Central memory CD4-positive, alpha-beta T cell (primary cell): ENCODE measurements around the gene COA6.

Experiments
- DNase-seq: peaks from one replicate; pipeline ENCODE4 v3.0.0; 2022
- total RNA-seq, 3 experiments: gene quantifications; one replicate each; lab custom pipeline; 2026; lab: John Stamatoyannopoulos, UW

The COA6 gene, protein sequence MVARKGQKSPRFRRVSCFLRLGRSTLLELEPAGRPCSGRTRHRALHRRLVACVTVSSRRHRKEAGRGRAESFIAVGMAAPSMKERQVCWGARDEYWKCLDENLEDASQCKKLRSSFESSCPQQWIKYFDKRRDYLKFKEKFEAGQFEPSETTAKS
- total RNA-seq: 7.5 to 53.4 (median 24.9) reads per million in 3 experiments

DNA sequence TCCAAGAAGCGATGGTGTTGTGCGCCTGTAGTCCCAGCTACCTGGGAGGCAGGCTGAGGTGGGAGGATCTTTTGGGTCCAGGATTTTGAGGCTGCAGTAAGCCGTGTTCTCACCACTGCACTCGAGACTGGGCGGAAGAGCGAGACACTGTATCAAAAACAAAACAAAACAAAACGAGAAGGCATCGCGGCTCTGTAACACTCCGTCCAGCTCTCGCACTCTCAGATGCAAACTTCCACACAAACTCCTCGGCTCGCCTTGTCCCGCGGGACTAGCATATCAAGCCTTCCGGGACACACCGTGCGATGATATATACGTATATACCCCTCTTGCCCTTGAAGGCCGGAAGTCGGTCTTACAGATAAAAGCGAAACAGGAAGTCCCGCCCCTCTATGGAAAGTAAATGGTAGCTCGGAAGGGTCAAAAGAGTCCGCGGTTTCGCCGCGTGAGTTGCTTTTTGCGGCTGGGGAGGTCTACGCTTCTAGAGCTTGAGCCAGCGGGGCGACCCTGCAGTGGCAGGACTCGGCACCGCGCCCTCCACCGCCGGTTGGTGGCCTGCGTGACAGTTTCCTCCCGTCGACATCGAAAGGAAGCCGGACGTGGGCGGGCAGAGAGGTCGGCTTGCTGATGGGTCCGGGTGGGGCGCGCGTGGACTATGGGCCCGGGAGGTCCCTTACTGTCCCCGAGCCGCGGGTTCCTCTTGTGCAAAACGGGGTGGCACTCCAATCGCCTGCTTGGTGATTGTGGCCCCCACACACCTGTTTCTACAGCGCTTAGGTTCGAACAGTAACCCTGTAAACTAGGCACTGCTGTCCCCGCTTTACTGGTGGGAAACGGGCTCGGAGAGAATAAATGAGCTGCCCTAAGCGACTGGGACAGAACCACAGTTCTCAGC, at the start of gene COA6:
Gene COA6 (plus strand): TSS at position 393 of the 895 bp plus-strand sequence. CDS start 11 bp downstream, at position 404.
- peak; percentile 89 for DNase-seq

DNA sequence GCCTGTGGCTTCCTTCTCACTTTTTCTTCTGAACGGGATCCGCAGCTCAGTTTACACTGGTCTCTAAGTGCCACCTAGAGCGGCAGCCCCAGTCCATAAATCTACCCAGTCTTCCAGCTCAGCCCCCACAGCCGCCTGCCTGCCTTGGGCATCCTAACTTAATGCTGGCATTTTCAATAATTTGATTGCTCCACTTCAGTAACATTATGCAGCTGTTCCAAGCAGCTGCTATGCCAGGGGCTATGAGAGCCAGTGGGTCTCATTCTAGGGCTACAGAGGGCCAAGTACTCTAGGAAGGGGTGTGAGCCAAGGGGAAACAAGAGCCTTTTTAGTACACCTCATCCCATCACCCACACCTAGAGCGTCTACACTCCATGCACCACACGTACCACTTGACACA, 48.4 kb upstream of the COA6 start:
- no peak for DNase-seq

DNA sequence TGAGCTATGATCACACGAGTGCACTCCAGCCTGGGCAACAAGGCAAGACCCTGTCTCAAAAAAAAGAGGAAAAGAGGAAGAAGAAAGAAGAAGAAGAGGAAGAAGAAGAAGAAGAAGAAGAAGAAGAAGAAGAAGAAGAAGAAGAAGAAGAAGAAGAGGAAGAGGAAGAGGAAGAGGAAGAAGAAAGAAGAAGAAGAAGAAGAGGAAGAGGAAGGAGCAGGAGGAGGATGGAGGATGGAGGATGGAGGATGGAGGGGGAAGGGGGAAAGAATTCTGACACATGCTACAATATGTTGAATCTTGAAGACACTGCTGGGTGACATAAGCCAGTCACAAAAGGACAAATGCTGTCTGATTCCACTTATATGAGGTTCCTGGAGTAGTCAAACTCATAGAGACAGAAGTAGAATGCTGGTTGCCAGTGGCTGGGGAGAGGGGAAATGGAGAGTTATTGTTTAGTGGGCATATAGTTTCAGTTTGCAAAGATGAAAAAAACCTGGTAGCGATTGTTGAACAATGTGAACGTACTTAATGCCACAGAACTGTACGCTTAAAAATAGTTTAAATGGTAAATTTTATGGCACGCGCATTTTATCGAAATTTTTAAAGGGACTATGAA, 47.3 kb upstream of the COA6 start:
- no peak for DNase-seq

DNA sequence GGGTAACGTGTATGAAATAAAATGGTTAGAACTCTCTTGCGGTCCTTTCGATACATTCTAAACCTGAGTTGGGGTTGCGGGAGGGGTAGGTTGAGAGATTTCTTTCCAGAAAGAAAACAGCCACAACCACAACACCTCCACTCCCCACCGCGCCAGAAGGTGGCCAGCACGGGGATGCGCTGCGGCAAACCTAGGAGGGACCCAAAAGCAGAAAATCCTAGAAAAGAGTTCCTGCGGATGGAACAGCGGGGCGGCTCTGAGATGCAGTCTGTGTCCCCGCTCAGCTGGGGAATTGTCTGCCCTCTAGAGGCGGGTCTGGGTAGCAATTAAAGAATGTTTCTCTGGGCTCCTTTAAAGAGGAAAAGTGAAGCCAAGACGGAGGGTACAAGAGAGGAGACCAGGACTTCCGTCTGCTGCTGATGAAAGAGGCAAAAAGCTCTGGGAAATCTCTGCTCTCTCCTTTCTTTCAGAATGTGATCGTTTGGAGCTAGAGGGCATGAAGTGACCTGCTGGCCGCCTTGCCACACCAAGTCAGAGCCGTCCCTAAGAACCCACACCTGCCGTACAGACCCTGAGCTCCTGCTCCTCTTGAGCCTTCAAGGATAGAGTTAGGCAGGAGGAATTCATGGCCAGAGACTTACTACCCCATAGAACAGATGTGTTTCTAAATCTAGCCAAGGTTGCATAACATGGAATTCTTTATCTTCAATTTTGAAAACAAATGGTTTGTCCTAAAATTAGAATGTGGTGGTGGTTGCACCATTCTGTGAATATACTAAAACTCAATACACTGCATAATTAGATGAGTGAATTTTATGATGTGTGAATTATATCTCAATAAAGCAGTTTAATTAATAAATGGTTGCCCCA, 46.5 kb upstream of the COA6 start:
- DNase-seq: peak; percentile 51

DNA sequence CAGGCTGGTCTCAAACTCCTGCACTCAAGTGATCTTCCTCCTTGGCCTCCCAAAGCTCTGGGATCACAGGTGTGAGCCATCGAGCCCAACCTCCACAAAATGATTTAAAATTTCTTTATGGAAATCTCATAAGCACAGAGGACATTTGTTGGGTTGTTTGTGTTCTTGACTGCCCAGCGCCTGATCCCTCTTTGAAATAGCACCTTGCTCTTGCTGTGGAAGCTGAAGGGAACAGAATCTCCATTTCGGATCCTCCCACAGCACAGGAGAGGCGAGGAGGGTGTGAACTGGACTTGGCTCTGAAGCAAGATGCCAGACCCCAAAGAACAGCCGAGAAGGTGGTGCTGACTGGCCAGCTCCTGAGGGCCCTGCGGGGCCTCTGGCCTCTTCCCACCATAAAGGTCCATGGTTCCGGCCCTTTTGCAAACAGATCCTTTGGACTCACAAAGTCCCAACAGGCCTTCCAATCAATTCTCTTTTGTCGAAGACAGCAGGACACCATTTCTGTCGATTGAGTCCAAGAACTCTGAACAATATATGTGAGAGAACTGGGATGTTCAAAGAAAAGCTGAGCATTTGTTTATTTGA, 45.6 kb upstream of the COA6 start:
- DNase-seq: no peak

DNA sequence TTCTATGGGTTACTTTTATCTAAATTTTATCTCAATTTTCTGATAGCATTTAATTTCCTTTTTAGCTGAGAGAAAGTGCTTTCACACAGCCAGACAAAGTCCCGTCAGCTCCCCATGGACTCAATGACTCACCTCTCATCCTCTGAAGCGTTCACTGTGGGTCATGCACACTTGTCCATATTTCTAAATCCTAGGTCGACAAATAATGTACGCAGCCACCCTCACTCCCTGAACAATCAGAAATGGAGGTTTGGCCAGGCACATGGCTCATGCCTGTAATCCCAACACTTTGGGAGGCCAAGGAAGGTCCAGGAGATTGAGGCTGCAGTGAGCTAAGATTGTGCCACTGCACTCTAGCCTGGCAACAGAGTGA, 42.4 kb upstream of the COA6 start:
- no peak for DNase-seq

DNA sequence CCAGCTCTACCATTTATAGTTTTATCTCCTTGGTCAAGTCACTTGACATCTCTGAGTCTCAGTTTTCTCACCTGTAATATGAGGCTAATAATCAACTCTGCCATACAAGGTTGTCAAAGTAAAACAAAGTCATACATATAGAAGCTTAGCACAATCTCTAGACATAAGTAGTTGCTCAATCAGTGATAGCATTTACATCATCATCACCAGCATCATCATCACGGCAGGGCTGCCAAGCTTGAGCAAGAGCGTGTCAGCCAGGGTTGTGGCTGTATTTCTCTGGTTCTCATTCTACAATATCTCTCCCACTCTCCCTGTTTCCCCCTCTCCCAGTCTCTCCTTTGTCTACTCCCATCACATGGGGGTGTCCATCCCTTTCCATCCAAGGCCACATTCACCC, 41.7 kb upstream of the COA6 start:
- no peak for DNase-seq

DNA sequence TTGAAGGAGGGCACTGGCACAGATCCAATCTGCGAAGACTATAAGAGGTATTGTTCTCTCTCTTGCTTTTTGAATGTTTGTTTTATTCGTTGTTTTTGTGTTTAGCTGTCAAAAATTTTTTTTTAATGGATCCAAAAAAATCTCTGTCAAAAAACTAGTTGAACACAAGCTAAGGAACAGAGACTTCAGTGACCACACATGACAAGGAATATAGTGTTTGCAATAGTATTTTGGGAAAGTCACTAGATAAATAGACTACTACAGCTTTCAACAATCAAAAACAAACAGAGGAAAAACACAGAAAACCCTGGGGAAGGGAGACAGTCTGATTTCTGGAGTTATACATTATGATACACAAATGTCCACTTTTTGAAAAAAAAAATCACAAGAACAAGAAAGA, 36.9 kb upstream of the COA6 start:
- no peak for DNase-seq

DNA sequence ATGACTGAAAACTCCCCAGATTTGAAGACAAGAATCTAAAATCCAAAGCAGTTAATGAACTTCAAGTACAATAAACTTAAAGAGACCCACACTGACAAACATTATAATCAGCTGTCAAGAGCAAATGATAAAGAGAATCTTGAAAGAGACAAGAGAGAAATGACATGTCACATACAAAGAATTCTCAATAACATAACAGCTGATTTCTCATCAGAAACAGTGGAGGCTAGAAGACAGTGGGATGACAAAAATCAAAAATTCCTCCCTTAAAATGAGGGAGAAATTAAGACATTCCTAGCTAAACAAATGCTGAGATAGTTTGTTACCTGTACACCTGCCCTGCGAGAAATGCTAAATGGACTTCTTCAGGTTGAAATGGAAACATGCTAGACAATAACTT, 36.0 kb upstream of the COA6 start:
- DNase-seq: no peak

DNA sequence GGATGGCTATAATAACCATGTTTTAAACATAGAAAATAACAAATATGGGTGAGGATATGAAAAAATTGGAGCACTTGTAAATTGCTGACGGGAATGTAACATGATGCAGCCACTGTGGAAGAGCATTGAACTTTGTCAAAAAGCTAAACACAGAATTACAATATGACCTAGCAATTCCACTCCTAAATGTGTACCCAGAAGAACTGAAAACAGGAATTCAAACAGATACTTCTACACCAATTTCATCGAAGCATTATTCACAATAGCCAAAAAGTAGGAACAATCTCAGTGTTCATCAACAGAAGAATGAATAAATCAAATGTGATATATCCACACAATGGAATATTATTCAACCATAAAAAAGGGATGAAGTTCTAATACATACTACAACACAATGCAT, 32.7 kb upstream of the COA6 start:
- DNase-seq: no peak

DNA sequence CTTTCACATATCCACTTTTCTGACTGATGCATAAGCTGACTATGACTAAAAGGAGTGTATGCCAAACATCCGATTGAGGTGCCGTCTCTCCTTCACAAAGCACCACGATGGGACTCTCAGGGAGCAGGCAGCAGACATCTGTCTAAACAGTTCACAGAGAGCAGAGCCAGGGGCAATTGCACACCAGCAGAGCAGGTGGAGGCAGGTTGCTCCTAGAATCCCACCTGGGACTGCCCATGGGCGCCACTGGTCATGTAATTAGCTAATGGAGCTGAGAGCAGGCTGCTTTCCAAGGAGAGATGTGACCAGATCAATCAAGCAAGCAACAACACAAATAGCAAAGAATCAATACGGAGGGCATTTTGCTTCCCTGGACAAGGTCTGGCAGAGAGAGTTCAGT, 30.5 kb upstream of the COA6 start:
- no peak for DNase-seq

DNA sequence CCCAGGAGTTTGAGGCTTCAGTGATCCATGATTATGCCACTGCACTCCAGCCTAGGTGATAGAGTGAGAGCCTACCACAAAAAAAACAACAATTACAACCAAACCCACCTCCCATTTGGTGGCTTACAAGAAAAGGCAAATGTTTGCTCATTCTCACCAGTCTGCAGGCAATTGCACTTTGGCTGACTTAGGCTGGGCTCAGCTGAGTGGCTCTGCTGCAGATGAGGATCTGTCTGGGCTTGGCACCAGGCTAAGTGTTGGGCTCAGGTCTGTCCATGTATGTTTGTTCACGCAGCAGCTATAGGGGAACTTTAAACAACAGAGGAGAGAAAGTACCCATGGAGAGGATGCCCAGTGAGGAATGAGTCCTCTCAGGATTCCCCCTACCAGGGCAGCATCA, 28.0 kb upstream of the COA6 start:
- no peak for DNase-seq

DNA sequence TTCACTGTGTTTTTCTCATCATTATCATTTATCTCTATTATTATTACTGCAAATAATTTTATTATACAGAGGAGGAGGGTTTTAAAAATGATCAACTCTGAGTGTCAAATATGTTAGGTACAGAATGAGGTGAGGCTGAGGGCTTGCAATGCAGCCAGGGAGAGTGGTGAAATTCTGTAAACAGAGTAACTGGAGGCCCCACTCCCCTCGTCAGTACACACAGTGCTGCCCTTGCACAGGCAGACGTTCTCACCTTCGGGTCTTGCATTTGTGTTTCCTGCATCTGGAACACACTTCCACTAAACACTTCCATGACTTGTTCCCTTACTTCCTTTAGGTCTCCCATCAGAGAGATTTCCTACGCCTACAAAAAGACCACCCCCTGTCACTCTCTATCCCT, 24.3 kb upstream of the COA6 start:
- no peak for DNase-seq

DNA sequence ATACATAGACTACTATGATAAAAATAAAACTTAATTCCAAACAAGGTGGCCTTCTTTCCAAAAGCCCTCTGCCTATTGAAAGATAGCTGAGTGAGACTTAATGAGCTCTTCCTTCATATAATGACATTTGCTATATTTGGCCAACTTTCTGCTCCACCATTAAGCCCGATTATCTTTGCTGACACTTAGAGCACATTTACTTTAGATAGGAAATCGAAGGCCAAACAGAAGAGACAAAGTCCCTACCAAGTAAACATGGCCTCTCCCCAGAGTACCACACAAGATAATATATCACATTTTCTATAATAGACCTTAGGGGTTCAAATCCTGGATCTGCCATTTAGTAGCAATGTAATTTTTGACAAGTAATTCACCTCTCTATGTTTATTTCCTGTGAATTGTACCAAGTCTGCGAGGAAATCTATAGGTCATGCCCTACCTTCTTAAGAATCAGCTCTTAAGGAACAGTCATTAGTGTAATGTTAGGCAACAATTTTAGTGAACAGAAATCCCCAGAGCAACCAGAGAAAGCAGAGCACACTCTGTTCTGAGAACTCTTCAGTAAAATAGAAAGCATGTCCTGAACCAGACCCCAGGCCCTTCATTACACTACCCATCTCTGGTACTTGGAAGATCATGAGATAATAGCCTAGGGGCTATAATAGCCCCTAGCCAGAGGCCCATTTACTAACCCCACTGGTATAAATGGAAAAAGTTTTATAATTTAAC, 17.3 kb upstream of the COA6 start:
- DNase-seq: no peak

DNA sequence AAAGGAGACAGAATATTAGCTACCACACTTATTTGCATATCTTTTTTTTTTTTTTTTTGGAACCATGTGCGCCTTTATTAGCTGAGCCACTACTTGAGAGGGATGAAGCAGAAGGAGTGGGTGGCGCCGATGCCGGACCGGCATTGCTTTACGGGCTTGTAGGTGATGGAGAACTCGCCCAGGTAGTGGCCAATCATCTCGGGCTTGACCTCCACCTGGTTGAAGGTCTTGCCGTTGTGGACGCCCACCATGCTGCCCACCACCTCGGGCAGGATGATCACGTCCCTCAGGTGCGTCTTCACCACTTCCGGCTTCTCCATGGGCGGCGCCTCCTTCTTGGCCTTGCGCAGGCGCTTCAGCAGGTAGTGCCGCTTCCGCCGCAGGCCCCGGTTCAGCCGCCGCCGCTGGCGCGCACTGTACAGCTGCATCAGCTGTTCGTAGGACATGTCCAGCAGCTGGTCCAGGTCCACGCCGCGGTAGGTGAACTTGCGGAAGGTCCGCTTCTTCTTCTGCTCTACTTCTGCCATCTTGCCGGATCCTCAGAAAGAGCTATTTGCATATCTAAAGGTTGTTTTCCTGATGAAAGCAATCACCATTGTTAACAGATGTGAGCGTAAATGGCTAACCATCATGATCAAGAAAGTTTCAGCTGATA, 16.5 kb upstream of the COA6 start:
- peak; percentile 47 for DNase-seq

DNA sequence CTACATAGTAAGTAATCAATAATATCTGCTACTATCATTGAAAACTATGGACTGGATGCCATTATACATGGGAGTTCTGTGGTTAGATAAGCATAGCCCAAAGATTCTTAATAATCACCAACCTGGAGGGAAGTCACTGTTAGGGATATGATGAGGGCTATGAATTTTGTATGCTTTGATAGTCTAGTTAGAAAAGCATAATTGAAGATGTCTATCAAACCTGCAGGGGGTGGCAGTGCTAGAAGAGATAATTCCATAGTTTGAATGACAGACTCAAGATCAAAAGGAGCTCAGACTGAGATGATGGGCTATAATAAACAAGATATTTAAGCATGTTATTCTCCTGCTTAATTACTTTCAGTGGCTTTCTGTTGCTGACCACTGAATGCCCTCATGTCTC, 15.4 kb upstream of the COA6 start:
- DNase-seq: no peak

DNA sequence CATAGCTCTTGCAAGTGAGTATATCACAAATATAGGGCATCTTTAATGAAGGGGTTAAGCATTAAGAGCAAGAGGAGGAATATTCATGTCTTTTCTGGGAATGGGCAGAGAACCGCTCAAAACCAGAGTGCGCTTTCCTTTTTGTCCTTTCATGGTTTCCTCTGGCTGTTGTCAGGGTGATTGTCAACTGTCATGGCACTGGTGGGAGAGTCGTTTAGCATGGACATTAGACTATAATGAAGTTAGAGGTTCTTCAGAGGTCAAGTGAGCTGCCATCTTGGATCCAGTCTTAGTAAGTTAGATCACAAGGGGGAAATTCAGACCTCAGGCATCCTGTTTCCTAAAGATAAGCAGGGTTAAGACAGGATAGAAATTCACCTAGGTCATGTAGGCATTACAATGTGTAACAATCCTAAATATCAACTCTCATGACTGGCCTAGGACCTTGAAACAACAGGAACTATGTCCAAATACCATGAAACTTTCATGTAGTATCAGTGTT, 12.1 kb upstream of the COA6 start:
- no peak for DNase-seq

DNA sequence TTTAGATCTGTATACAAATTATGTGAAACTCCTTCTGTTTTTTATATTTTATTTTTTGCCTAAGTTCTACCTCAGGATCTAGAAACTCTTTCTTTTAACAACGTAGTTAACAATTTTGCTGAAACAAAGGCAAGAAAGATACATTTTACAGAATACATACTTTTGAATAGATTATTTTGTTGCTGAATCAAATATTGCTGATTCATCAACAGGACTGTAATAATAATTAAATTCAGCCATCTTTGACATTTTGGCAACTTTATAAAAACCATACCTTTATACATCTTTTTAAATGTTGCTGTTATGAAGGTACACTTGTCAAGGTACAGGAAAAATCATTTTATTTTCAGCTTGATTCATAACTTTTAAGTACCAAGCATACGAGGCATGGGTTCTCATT, 10.7 kb upstream of the COA6 start:
- DNase-seq: no peak

DNA sequence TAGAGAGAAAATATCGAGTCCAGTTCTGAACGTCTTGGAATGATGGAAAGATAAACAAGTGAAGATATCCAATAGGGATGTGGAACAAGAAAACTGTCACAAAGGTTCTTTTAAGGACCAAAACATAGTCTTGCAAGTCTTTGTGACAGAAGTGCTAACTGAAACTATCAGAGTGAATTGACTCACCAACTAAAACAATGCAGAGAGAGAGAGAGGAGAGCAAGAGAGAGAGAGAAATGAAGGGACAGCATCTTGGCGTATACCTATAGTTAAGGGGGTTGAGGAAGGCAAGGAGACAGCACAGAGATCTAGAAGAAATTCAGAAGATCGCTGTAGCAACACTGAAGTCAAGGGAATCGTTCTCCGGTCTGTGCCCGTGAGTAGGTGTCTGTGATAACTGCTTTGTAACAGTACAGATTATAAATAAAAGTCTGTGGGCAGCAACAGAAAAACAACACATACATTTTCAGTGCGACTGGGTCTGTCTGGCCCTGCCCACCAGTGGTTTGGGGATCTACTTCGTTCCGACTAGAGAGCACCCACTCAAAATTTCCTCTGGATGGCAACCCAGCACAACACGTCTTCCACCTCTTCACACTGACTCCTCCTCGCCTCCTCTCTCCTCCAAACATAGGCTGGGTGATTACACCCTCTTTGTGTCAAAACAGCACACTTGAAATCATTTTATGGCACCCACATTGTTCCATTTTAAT, 4.8 kb upstream of the COA6 start:
- DNase-seq: peak; percentile 7

DNA sequence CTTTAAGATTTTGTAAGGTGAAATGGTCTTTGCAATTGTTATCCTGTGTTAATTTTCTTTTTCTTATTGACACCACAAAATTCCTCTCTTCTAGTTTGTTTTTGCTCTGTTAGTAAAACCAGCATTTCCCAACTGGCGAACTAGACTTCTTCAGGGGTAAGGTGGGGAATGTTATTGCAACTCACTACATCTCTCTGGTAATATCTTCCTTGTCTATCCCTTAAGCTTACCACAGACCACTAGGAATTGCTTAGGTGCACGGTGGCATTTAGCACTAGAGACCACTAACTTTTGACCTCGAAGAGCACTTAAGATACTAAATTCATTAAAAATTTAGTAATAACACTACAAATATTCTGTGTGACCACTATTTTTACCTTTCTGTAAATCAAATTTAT, 4.2 kb upstream of the COA6 start:
- no peak for DNase-seq

DNA sequence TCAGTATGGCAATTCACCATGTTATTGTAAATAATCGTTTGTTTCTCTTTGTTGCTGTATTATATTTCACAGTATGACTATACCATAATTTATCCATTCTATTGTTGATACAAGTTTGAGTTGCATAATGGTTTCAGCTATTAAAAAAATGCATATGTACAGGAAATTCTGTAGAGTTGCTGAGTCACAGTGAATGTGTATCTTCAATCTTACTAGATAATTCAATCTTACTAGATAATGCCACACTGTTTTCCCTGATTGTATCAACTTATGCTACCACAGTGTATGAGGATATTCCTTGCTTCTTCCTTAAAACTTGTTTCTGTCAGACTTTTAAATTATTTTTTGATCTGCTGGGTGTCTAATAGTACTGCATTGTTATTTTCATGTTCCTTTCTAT, 3.5 kb upstream of the COA6 start:
- DNase-seq: no peak
